Body of pancreas (tissue), 4 donors: ENCODE results near the gene SPATA33.

Experiments used
- CTCF ChIP-seq, 7 experiments: fragments of 450-650 bp in 4 of 7; fragments of 200-600 bp in 3 of 7; sonication (generic) in 3 of 7; IDR thresholded peaks; one replicate each; pipeline ENCODE4 v1.5.1; 2016 to 2019; ENCODE audit warnings: antibody characterized with exemption in 7 of 7
- POLR2A ChIP-seq, 3 donors: fragments of 450-650 bp; IDR thresholded peaks; one replicate each; pipeline ENCODE4 v1.6.1; 2016; ENCODE audit warnings: antibody characterized with exemption in 3 of 3, mild to moderate bottlenecking in 2 of 3

GRCh38 chr16:89670496-89671431 is 13.1 kb downstream of the SPATA33 start:
- TF ChIP-seq CTCF (IDR thresholded peaks at IDR 0.05): no peak
- TF ChIP-seq POLR2A (IDR thresholded peaks at IDR 0.05): no peak
